HCT116 (cell line): ENCODE results near the gene TAP1. TPM values are rescaled to one million over a fixed set of nuclear protein-coding genes. Genes with fewer than 3 reads are reported as not detected.

Experiments used
- ATAC-seq: fragments of 200-7000 bp; cut with Tn5 transposase; 2 replicates; pipeline ENCODE4 v1.9.1; 2020; ENCODE audit warnings: mild to moderate bottlenecking, moderate library complexity
- BruUV-seq: library from RNA; stranded (reverse); fragments of 400-500 nt; replicated peaks from 2 replicates; lab custom pipeline; 2021; lab: Mats Ljungman, UMichigan
- CTCF ChIA-PET: fragments of 300-600 bp; sonication (Branson Sonifier 250); formaldehyde crosslinking; loops from one replicate; lab custom pipeline; 2021; ENCODE audit warnings: antibody characterized with exemption; lab: Charles Lee
- POLR2A ChIA-PET: fragments of 300-600, 350-600 bp; sonication (Branson Sonifier 250); formaldehyde crosslinking; loops from one replicate; lab custom pipeline; 2021; ENCODE audit warnings: antibody characterized with exemption; lab: Charles Lee
- RAD21 ChIA-PET, 2 experiments: fragments of 300-600 bp; sonication (Branson Sonifier 250); formaldehyde crosslinking; loops; one replicate each; lab custom pipeline; 2023; ENCODE audit warnings: low total read pairs in 2 of 2; ENCODE audit not compliant: uncharacterized antibody in 2 of 2, unreplicated experiment in 2 of 2, low non-redundant PET in 1 of 2; lab: Charles Lee
- DNase-seq: peaks from one replicate; pipeline ENCODE4 v3.0.0-alpha.2; 2010; ENCODE audit warnings: low read depth, low spot score
- H2AFZ ChIP-seq: fragments of 200-600 bp; shearing (Covaris generic), sonication (generic); 2 replicates; pipeline ENCODE4 v1.6.1; 2017; ENCODE audit warnings: low read depth, mixed run types, mixed read lengths, antibody characterized with exemption, low read length; ENCODE audit not compliant: poor library complexity, severe bottlenecking
- H3K27ac ChIP-seq: 2 replicates; pipeline ENCODE4 v1.5.1; 2012; ENCODE audit warnings: low read depth, low read length
- H3K27me3 ChIP-seq: fragments of 200-600 bp; sonication (generic); 2 replicates; pipeline ENCODE4 v1.6.1; 2016; ENCODE audit warnings: mixed run types, low read length, mixed read lengths; ENCODE audit not compliant: insufficient read depth
- H3K36me3 ChIP-seq, 2 experiments: fragments of 200-500 bp in 1 of 2; fragments of 200-600 bp in 1 of 2; sonication (Bioruptor generic) in 1 of 2; sonication (generic) in 1 of 2; 2 replicates each; pipeline versions ENCODE4 v1.5.1 to v1.6.1; 2014 to 2016; ENCODE audit warnings: low read length in 2 of 2, inconsistent platforms in 1 of 2, mixed read lengths in 1 of 2, mixed run types in 1 of 2; ENCODE audit not compliant: insufficient read depth in 2 of 2, control insufficient read depth in 1 of 2
- H3K4me1 ChIP-seq, 2 experiments: fragments of 200-600 bp in 1 of 2; sonication (generic) in 1 of 2; 2 replicates each; pipeline versions ENCODE4 v1.5.1 to v1.6.1; 2012 to 2017; ENCODE audit warnings: low read length in 2 of 2, inconsistent platforms in 1 of 2, mild to moderate bottlenecking in 1 of 2, mixed read lengths in 1 of 2, mixed run types in 1 of 2, moderate library complexity in 1 of 2; ENCODE audit not compliant: insufficient read depth in 2 of 2, control insufficient read depth in 1 of 2
- H3K4me2 ChIP-seq: fragments of 200-600 bp; sonication (generic); 2 replicates; pipeline ENCODE4 v1.6.1; 2017; ENCODE audit warnings: mixed run types, low read length, mixed read lengths
- H3K4me3 ChIP-seq, 2 experiments: fragments of 200-600 bp in 1 of 2; sonication (generic) in 1 of 2; replicated peaks in 1 of 2; 2 replicates each; pipeline ENCODE4 v1.5.1; 2011 to 2016; ENCODE audit warnings: low read length in 2 of 2, control low read depth in 1 of 2, low read depth in 1 of 2, mild to moderate bottlenecking in 1 of 2, mixed read lengths in 1 of 2, mixed run types in 1 of 2
- H3K79me2 ChIP-seq: fragments of 200-600 bp; sonication (generic); 2 replicates; pipeline ENCODE4 v1.6.1; 2017; ENCODE audit warnings: mild to moderate bottlenecking, mixed run types, low read length, moderate library complexity, mixed read lengths; ENCODE audit not compliant: insufficient read depth
- H3K9ac ChIP-seq: fragments of 200-600 bp; sonication (generic); 2 replicates; pipeline ENCODE4 v1.6.1; 2016; ENCODE audit warnings: low read length, mixed read lengths
- H3K9me2 ChIP-seq: fragments of 200-600 bp; sonication (generic), shearing (Covaris generic); 2 replicates; pipeline ENCODE4 v1.6.1; 2017; ENCODE audit warnings: mixed run types, mild to moderate bottlenecking, moderate library complexity; ENCODE audit not compliant: insufficient read depth
- H3K9me3 ChIP-seq, 2 experiments: fragments of 200-500 bp in 1 of 2; fragments of 200-600 bp in 1 of 2; sonication (Bioruptor generic) in 1 of 2; sonication (generic) in 1 of 2; 2 replicates each; pipeline ENCODE4 v1.6.1; 2014 to 2017; ENCODE audit warnings: low read length in 2 of 2, mixed read lengths in 2 of 2, inconsistent platforms in 1 of 2, low read depth in 1 of 2, mild to moderate bottlenecking in 1 of 2, mixed run types in 1 of 2, moderate library complexity in 1 of 2; ENCODE audit not compliant: control insufficient read depth in 1 of 2, insufficient read depth in 1 of 2
- H4K20me1 ChIP-seq: fragments of 200-600 bp; sonication (generic), shearing (Covaris generic); 2 replicates; pipeline ENCODE4 v1.6.1; 2017; ENCODE audit warnings: mixed run types, mild to moderate bottlenecking, moderate library complexity; ENCODE audit not compliant: insufficient read depth
- ATF3 ChIP-seq: IDR thresholded peaks from 2 replicates; pipeline ENCODE4 v1.6.1; 2012
- CEBPB ChIP-seq: IDR thresholded peaks from 2 replicates; pipeline ENCODE4 v1.6.1; 2012; ENCODE audit warnings: low read depth
- CTCF ChIP-seq, 3 experiments: fragments of 200-600 bp in 1 of 3; sonication (generic) in 1 of 3; IDR thresholded peaks in 2 of 3; conservative IDR thresholded peaks in 1 of 3; 2 replicates each; pipeline ENCODE4 v1.5.1; 2012 to 2017; ENCODE audit warnings: low read depth in 2 of 3, low read length in 2 of 3, antibody characterized with exemption in 1 of 3, borderline replicate concordance in 1 of 3, control low read depth in 1 of 3, mild to moderate bottlenecking in 1 of 3, mixed read lengths in 1 of 3, mixed run types in 1 of 3, moderate library complexity in 1 of 3; ENCODE audit not compliant: insufficient read depth in 1 of 3
- EZH2phosphoT487 ChIP-seq: fragments of 200-600 bp; IDR thresholded peaks from 2 replicates; pipeline ENCODE4 v1.6.1; 2018; ENCODE audit warnings: antibody characterized with exemption, borderline replicate concordance
- FOSL1 ChIP-seq: IDR thresholded peaks from 2 replicates; pipeline ENCODE4 v1.6.1; 2012; ENCODE audit warnings: low read depth
- REST ChIP-seq: IDR thresholded peaks from 2 replicates; pipeline ENCODE4 v1.6.1; 2012; ENCODE audit warnings: low read depth
- SP1 ChIP-seq: IDR thresholded peaks from 2 replicates; pipeline ENCODE4 v1.6.1; 2012; ENCODE audit warnings: low read depth
- SRF ChIP-seq: IDR thresholded peaks from 2 replicates; pipeline ENCODE4 v1.6.1; 2012; ENCODE audit warnings: low read depth
- ZFX ChIP-seq: fragments of 450-650 bp; IDR thresholded peaks from 2 replicates; pipeline ENCODE4 v1.6.1; 2017
- intact Hi-C: fragments of 100-400 bp; cut with micrococcal nuclease; formaldehyde crosslinking; loops from 2 replicates; pipeline ENCODE4 v1.10.0; 2022
- total RNA-seq: library from RNA; stranded (reverse); gene quantifications from one replicate; pipeline ENCODE4 v1.2.1, GENCODE V29; 2021; ENCODE audit not compliant: unreplicated experiment

TAP1 gene
- total RNA-seq, 1 experiment from 2014 or later, result 32.2 TPM

- POLR2A ChIA-PET, result no interaction called here
- intact Hi-C loops, result no loop called here
- ATAC-seq (no peak), DNase-seq (no peak)
- H4K20me1 ChIP-seq, result no peaks in the 10 kb centered on the region
- no peak overlapping the region for H3K4me3 ChIP-seq
- H3K27me3 ChIP-seq, result no peaks in the 10 kb centered on the region
- no peaks in the 10 kb centered on the region for H3K9me3 ChIP-seq
- H3K9ac ChIP-seq, result no peak overlapping the region
- no peak overlapping the region for H3K4me2 ChIP-seq
- H3K79me2 ChIP-seq, result peaks cover 9% of the 10 kb centered on the region; the same call in 1 of the 2 replicates
- no peak overlapping the region for H3K27ac ChIP-seq
- CTCF ChIA-PET, result interaction anchor here (0.7 to 0.9 kb wide), 2 partner anchors 27 to 144 kb away, joined by 3 read pairs; no protein-coding TSS in a partner anchor
- TF ChIP-seq REST (no peak), SRF (no peak), ATF3 (no peak), EZH2phosphoT487 (no peak), FOSL1 (no peak), SP1 (no peak), ZFX (no peak), CEBPB (no peak), CTCF (IDR thresholded peaks at IDR 0.05 in 2 of 3, conservative IDR thresholded peaks at IDR 0.05 in 1 of 3; ENCODE audit: borderline replicate concordance in 1 of 3, insufficient read depth in 1 of 3, low read depth in 2 of 3, low read length in 2 of 3) (no peak)
- no peaks in the 10 kb centered on the region; a peak in 1 of 4 replicates for H3K36me3 ChIP-seq
- RAD21 ChIA-PET, result no interaction called here
- no TSS peak for BruUV-seq
- peaks cover 12 to 34% of the 10 kb centered on the region in 2 experiments; a peak in 3 of 4 replicates for H3K4me1 ChIP-seq
- no peak overlapping the region for H2AFZ ChIP-seq
- H3K9me2 ChIP-seq, result no peaks in the 10 kb centered on the region
Measured at GRCh38 chr6:32840604-32841246, 12.8 kb downstream of the TAP1 start.
